Measurements from ENCODE around the gene TYROBP.

The TYROBP gene

DNA sequence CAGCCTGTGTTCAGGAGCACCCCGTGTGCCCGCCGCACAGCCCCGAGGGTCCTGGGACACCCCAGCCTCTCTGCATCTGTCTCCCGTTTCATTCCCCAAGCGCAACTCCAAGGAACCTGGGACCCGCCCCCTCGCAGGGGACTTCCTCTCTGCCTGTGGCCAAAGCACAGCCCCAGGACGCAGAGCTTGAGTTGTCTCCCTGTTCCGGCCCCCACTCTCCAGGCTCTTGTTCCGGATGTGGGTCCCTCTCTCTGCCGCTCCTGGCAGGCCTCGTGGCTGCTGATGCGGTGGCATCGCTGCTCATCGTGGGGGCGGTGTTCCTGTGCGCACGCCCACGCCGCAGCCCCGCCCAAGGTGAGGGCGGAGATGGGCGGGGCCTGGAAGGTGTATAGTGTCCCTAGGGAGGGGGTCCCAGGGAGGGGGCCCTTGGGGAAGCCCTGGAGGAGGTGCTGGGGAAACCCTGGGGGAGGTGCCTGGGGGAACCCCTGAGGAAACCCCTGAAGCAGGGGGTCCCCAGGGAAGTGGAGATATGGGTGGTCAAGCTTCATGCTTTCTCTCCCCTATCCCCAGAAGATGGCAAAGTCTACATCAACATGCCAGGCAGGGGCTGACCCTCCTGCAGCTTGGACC is 4.4 kb downstream of the TYROBP start:
- peaks cover 18% of the 10 kb centered on the region for H3K4me1 ChIP-seq (ENCODE audit: low read depth, poor library complexity, severe bottlenecking)
- peak overlapping the region; percentile 27 for H3K4me3 ChIP-seq (IDR thresholded peaks at IDR 0.05; ENCODE audit: insufficient read depth, low read depth, low read length)
- 0 out of 2 replicates have a peak, but pooled peaks cover 9% of the 10 kb centered on the region for H3K79me2 ChIP-seq (ENCODE audit: insufficient read depth, low read depth)
- peak overlapping the region; percentile 98 for H3K4me2 ChIP-seq
- no peaks in the 10 kb centered on the region for H4K20me1 ChIP-seq (ENCODE audit: insufficient read depth)
- H3K36me3 ChIP-seq (ENCODE audit: insufficient read depth) = no peaks in the 10 kb centered on the region
- peak overlapping the region; percentile 87 for H2AFZ ChIP-seq (ENCODE audit: low read depth)
- TF ChIP-seq, protein P1, sequence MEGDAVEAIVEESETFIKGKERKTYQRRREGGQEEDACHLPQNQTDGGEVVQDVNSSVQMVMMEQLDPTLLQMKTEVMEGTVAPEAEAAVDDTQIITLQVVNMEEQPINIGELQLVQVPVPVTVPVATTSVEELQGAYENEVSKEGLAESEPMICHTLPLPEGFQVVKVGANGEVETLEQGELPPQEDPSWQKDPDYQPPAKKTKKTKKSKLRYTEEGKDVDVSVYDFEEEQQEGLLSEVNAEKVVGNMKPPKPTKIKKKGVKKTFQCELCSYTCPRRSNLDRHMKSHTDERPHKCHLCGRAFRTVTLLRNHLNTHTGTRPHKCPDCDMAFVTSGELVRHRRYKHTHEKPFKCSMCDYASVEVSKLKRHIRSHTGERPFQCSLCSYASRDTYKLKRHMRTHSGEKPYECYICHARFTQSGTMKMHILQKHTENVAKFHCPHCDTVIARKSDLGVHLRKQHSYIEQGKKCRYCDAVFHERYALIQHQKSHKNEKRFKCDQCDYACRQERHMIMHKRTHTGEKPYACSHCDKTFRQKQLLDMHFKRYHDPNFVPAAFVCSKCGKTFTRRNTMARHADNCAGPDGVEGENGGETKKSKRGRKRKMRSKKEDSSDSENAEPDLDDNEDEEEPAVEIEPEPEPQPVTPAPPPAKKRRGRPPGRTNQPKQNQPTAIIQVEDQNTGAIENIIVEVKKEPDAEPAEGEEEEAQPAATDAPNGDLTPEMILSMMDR (conservative IDR thresholded peaks at IDR 0.05; ENCODE audit: low read depth, low read length) = no peak
- peak overlapping the region; percentile 52; the same call in 1 of the 2 replicates for H3K9ac ChIP-seq
- 0 out of 2 replicates have a peak overlapping the region, but pooled peaks have one; percentile 8 for H3K27ac ChIP-seq
- H3K27me3 ChIP-seq (ENCODE audit: insufficient read depth, low read depth) = no peaks in the 10 kb centered on the region

DNA sequence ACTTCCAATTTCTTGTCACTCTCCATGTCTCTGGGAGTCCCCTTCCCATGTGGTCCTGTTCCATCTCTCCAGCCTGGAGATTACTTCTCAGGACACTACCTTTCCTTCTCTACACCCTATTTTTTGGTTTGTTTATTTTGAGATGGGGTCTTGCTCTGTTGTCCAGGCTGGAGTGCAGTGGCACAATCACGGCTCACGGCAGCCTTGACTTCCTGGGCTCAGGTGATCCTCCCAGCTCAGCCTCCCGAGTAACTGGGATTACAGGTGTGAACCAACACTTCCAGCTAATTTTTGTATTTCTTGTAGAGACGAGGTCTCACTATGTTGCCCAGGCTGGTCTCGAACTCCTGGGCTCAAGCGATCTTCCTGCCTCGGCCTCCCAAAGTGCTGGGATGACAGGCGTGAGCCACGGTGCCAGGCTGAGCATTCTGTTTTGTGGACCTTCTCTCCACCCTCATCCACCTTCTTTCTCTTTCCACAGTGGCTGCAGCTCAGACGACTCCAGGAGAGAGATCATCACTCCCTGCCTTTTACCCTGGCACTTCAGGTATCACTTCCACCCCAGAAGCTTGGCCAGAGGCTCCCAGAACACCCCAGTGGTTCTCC is 5.1 kb downstream of the TYROBP start:
- H3K27ac ChIP-seq = 0 out of 2 replicates have a peak overlapping the region, but pooled peaks have one; percentile 8
- peak overlapping the region; percentile 52; the same call in 1 of the 2 replicates for H3K9ac ChIP-seq
- H2AFZ ChIP-seq (ENCODE audit: low read depth) = peak overlapping the region; percentile 87
- H3K4me1 ChIP-seq (ENCODE audit: low read depth, poor library complexity, severe bottlenecking) = peaks cover 18% of the 10 kb centered on the region
- no peaks in the 10 kb centered on the region for H3K36me3 ChIP-seq (ENCODE audit: insufficient read depth)
- 0 out of 2 replicates have a peak, but pooled peaks cover 11% of the 10 kb centered on the region for H3K79me2 ChIP-seq (ENCODE audit: insufficient read depth, low read depth)
- no peaks in the 10 kb centered on the region for H4K20me1 ChIP-seq (ENCODE audit: insufficient read depth)
- H3K4me3 ChIP-seq (IDR thresholded peaks at IDR 0.05; ENCODE audit: insufficient read depth, low read depth, low read length) = peak overlapping the region; percentile 27
- TF ChIP-seq, protein P1 (conservative IDR thresholded peaks at IDR 0.05; ENCODE audit: low read depth, low read length) = no peak
- peak overlapping the region; percentile 98 for H3K4me2 ChIP-seq
- H3K27me3 ChIP-seq (ENCODE audit: insufficient read depth, low read depth) = no peaks in the 10 kb centered on the region

DNA sequence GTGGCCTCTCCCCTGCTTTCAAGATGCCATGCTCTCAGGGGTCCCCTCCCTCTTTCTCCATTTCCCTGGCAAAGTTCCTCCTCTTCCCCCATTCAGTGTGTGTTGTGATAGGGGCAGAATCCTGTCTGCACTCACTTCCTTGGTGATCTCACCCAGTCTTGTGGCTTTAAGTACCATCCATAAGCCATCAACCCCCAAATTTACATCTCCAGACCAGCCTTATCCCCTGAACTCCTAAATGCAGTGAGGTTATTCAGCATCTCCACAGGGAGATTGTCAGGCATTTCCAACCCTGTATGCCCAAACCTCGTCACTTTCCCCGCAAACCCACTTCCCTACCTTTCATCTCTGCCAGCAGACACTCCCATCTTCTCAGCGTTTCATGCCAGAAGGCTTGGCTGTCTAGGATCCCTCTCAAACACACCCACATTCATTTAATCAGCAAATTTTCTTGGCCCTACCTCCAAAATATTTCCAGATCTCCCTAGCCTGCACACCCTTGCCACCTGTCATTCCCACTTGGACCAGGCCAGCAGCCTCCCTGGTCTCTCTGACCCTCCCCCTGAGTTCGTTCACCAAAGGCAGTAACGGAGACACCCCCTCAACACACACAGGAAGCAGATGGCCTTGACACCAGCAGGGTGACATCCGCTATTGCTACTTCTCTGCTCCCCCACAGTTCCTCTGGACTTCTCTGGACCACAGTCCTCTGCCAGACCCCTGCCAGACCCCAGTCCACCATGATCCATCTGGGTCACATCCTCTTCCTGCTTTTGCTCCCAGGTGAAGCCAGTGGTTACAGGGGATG is 6.0 kb downstream of the TYROBP start, which contains the start of gene HCST:
Gene HCST, plus strand, starts transcription at position 676 of the 808 bp plus-strand sequence. Its CDS starts 65 bp downstream, at position 741.
- H3K9ac ChIP-seq = peak within 1 kb of the TSS; percentile 52; the same call in 1 of the 2 replicates
- 0 out of 2 replicates have a peak within 1 kb of the TSS, but pooled peaks have one; percentile 8 for H3K27ac ChIP-seq
- TF ChIP-seq, protein P1 (conservative IDR thresholded peaks at IDR 0.05; ENCODE audit: low read depth, low read length) = no peak
- H3K36me3 ChIP-seq (ENCODE audit: insufficient read depth) = no peaks in the 10 kb centered on the region
- peak within 1 kb of the TSS; percentile 87 for H2AFZ ChIP-seq (ENCODE audit: low read depth)
- H3K4me1 ChIP-seq (ENCODE audit: low read depth, poor library complexity, severe bottlenecking) = peaks cover 18% of the 10 kb centered on the region
- H4K20me1 ChIP-seq (ENCODE audit: insufficient read depth) = no peaks in the 10 kb centered on the region
- H3K4me3 ChIP-seq (IDR thresholded peaks at IDR 0.05; ENCODE audit: insufficient read depth, low read depth, low read length) = peak within 1 kb of the TSS; percentile 27
- peak within 1 kb of the TSS; percentile 98 for H3K4me2 ChIP-seq
- H3K27me3 ChIP-seq (ENCODE audit: insufficient read depth, low read depth) = no peaks in the 10 kb centered on the region
- 0 out of 2 replicates have a peak, but pooled peaks cover 11% of the 10 kb centered on the region for H3K79me2 ChIP-seq (ENCODE audit: insufficient read depth, low read depth)

DNA sequence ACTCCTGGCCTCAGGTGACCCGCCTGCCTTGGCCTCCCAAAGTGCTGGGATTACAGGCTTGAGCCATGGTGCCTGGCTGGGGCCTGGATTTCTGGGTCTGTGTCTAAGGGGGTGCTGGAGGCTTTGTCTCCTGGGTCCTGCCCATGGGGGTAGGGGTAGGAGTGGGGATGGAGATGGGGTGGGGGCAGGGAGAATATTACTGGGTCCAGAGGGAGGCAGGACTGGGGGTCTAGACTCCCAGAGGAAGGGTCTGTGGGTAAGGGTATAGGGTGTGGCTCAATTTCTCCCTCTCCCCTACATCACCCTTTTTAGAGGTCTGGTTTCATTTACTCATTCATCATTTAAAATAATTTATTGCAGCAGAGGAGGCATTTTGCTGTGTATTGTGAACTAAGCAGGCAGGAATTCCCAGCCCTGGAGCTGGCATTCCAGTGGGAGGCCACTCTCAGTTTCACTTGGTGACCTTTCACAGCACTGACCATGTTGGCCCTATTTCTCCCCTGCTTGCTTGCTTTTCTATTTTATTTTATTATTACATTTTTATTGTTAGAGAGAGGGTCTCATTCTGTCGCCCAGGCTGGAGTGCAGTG is 6.9 kb downstream of the TYROBP start:
- H4K20me1 ChIP-seq (ENCODE audit: insufficient read depth) = no peaks in the 10 kb centered on the region
- TF ChIP-seq, protein P1 (conservative IDR thresholded peaks at IDR 0.05; ENCODE audit: low read depth, low read length) = no peak
- H3K27ac ChIP-seq = no peak overlapping the region
- H3K36me3 ChIP-seq (ENCODE audit: insufficient read depth) = no peaks in the 10 kb centered on the region
- H2AFZ ChIP-seq (ENCODE audit: low read depth) = peak overlapping the region; percentile 88; the same call in 1 of the 2 replicates
- no peaks in the 10 kb centered on the region for H3K27me3 ChIP-seq (ENCODE audit: insufficient read depth, low read depth)
- peaks cover 18% of the 10 kb centered on the region for H3K4me1 ChIP-seq (ENCODE audit: low read depth, poor library complexity, severe bottlenecking)
- H3K4me2 ChIP-seq = peak overlapping the region; percentile 68; the same call in 1 of the 2 replicates
- H3K4me3 ChIP-seq (IDR thresholded peaks at IDR 0.05; ENCODE audit: insufficient read depth, low read depth, low read length) = no peak overlapping the region
- no peak overlapping the region; the same call in 1 of the 2 replicates for H3K9ac ChIP-seq
- 0 out of 2 replicates have a peak, but pooled peaks cover 11% of the 10 kb centered on the region for H3K79me2 ChIP-seq (ENCODE audit: insufficient read depth, low read depth)
